Measurements from ENCODE around the gene PRR13.
"Not testable (repeated sequence)": the region's sequence is repeated elsewhere in the genome, so short reads cannot be mapped to it uniquely, and the experiment has no call there.

Gene PRR13

GRCh38 chr12:53467880-53468279, 26.3 kb downstream of the PRR13 start:
- no peak overlapping the region for H3K4me3 ChIP-seq (ENCODE audit: low read depth, low read length)

GRCh38 chr12:53468282-53468681, 26.7 kb downstream of the PRR13 start:
- no peak overlapping the region for H3K4me3 ChIP-seq (ENCODE audit: low read depth, low read length)

- H3K4me3 ChIP-seq (ENCODE audit: low read depth, low read length): no peak overlapping the region
Measured at GRCh38 chr12:53472056-53472582, 30.6 kb downstream of the PRR13 start.

GRCh38 chr12:53474077-53474476, 32.5 kb downstream of the PRR13 start:
- H3K4me3 ChIP-seq (ENCODE audit: low read depth, low read length): no peak overlapping the region

- no peak overlapping the region for H3K4me3 ChIP-seq (ENCODE audit: low read depth, low read length)
Measured at GRCh38 chr12:53474819-53475218, 33.3 kb downstream of the PRR13 start.

GRCh38 chr12:53476769-53477209, 35.3 kb downstream of the PRR13 start:
- no peak overlapping the region for H3K4me3 ChIP-seq (ENCODE audit: low read depth, low read length)

GRCh38 chr12:53478865-53479264, 37.3 kb downstream of the PRR13 start:
- no peak overlapping the region for H3K4me3 ChIP-seq (ENCODE audit: low read depth, low read length)

GRCh38 chr12:53479331-53479730, 37.8 kb downstream of the PRR13 start:
- H3K4me3 ChIP-seq (ENCODE audit: low read depth, low read length): no peak overlapping the region

- no peak overlapping the region for H3K4me3 ChIP-seq (ENCODE audit: low read depth, low read length)
Measured at GRCh38 chr12:53480491-53481442, 39.2 kb downstream of the PRR13 start.

- H3K4me3 ChIP-seq (ENCODE audit: low read depth, low read length): not testable (repeated sequence)
Measured at GRCh38 chr12:53481458-53481857, 39.9 kb downstream of the PRR13 start.

GRCh38 chr12:53481939-53482586, 40.5 kb downstream of the PRR13 start:
- no peak overlapping the region for H3K4me3 ChIP-seq (ENCODE audit: low read depth, low read length)

- H3K4me3 ChIP-seq (ENCODE audit: low read depth, low read length): no peak overlapping the region
Measured at GRCh38 chr12:53482626-53483168, 41.2 kb downstream of the PRR13 start.

- no peak overlapping the region for H3K4me3 ChIP-seq (ENCODE audit: low read depth, low read length)
Measured at GRCh38 chr12:53483225-53483978, 41.9 kb downstream of the PRR13 start.

- H3K4me3 ChIP-seq (ENCODE audit: low read depth, low read length): no peak overlapping the region
Measured at GRCh38 chr12:53483979-53484377, 42.4 kb downstream of the PRR13 start.

GRCh38 chr12:53484686-53485575, 43.4 kb downstream of the PRR13 start:
- H3K4me3 ChIP-seq (ENCODE audit: low read depth, low read length): no peak overlapping the region

- no peak overlapping the region for H3K4me3 ChIP-seq (ENCODE audit: low read depth, low read length)
Measured at GRCh38 chr12:53485955-53486735, 44.6 kb downstream of the PRR13 start.

- no peak overlapping the region for H3K4me3 ChIP-seq (ENCODE audit: low read depth, low read length)
Measured at GRCh38 chr12:53486736-53487487, 45.4 kb downstream of the PRR13 start.

GRCh38 chr12:53489242-53489864, 47.8 kb downstream of the PRR13 start:
- no peak overlapping the region for H3K4me3 ChIP-seq (ENCODE audit: low read depth, low read length)

Measured in iPS-11a (cell line).